NCI-H446 (cell line): ENCODE results near the gene SYT3.
"Not testable (repeated sequence)": the region's sequence is repeated elsewhere in the genome, so short reads cannot be mapped to it uniquely, and the experiment has no call there.

Source experiments
- DNase-seq, 2 experiments: peaks; one replicate each; lab custom pipeline; 2025; lab: John Stamatoyannopoulos, UW

Gene SYT3

GRCh38 chr19:50602935-50603334 lies 36.7 kb downstream of the SYT3 start:
- DNase-seq = no peak

- no peak for DNase-seq
Measured at GRCh38 chr19:50602496-50602895, 37.2 kb downstream of the SYT3 start.

- DNase-seq = no peak
Measured at GRCh38 chr19:50602089-50602422, 37.6 kb downstream of the SYT3 start.

GRCh38 chr19:50601407-50602088 lies 38.1 kb downstream of the SYT3 start:
- DNase-seq = no peak

- DNase-seq = no peak
Measured at GRCh38 chr19:50599427-50599826, 40.3 kb downstream of the SYT3 start.

GRCh38 chr19:50590191-50590590 lies 49.5 kb downstream of the SYT3 start:
- no peak for DNase-seq

- not testable (repeated sequence) for DNase-seq
Measured at GRCh38 chr19:50581795-50582660, 57.7 kb downstream of the SYT3 start.

- DNase-seq = no peak
Measured at GRCh38 chr19:50580970-50581634, 58.6 kb downstream of the SYT3 start.

- no peak for DNase-seq
Measured at GRCh38 chr19:50580240-50580639, 59.4 kb downstream of the SYT3 start.

- not testable (repeated sequence) for DNase-seq
Measured at GRCh38 chr19:50576769-50577168, 62.9 kb downstream of the SYT3 start.

GRCh38 chr19:50573741-50574461 lies 65.8 kb downstream of the SYT3 start:
- DNase-seq = no peak
